Stimulated activated CD8-positive, alpha-beta memory T cell treated with anti-CD3 and anti-CD28 coated beads, Interleukin-12 subunit alpha, Interleukin-12 subunit beta, amount 100 ng/mL, for 24 hours (primary cell): ENCODE results near the gene LIAS.
"Not testable (repeated sequence)": the region's sequence is repeated elsewhere in the genome, so short reads cannot be mapped to it uniquely, and the experiment has no call there.

ENCODE experiments used
- DNase-seq: peaks from one replicate; pipeline ENCODE4 v3.0.0-alpha.2; 2020; ENCODE audit errors: extremely low read depth

LIAS gene

DNA sequence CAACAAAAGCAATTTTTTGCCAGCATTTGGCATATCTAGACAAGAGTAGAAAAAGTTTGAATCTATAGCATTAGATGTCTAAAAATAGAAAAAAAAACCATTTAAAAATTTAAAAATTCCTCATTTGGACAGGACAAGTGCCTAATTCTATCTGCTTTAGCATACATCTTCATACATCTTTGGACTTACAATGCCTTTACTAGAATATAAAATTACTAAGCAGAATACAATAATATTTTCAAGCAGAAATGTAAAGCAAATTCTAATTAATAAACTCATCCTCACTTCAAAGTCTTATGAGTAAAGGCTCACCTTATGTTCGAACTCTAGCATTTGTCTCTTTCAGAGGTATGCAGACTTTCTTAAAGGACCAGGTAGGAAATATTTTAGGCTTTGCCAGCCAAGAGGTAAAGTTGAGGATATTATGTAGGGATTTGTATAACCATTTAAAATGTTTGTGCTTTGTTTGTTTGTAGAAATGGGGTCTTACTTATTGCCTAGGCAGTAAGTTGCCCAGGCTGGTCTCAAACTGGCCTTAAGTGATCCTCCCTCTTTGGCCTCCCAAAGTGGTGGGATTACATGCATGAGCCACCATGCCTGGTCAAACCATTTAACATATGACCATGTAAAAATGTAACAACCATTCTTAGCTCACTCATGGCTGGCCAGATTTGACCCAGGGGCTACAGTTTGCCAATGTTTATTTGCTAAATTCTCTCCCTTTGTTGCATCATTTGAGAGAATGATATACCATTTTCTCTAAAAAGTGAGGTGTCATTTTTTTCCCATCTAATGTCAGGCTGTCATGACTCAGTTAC lies 39.3 kb downstream of the LIAS start:
- DNase-seq: no peak

DNA sequence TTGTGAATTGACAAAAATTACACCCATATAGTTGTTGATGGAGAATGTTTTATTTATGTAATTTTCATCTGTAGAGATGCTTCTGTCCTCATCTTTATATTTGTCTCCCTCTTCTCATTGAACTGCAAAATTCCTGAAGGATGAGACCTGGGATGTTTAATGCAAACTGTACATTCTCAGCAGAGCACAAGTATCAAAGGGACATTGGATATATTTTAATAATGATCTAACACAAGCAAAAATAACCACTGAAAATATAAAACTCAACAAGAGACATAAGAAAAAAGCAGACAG lies 39.8 kb downstream of the LIAS start:
- DNase-seq: no peak

DNA sequence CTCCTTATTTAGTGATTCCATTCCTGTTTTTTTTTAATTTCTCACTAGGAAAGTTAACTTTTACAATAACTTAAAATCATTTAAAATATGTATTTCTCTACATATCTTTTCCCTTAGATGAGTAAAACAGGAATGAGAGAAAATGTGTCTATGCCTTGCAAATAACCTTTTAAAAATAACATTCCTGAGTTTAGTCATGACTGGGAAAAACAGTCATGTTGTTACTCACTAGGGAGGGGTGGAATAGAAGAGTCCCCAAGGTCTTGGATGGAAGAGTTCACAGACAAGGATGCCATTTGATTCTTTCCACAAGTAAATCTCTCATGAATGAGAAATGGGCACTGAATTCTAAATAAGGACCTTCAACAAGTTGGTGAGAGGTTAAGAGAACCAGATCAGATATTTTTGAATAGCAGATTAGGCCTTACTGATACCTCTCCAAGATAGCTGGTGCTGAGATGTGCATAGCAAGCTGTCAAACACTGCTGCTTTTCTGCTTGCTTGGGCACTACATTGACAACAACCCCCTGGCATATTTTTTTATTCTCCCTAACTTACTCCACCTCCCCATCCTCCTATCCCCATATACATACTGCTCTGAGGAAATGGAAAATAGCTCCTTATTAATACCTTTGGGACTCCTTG lies 43.3 kb downstream of the LIAS start:
- DNase-seq: no peak

DNA sequence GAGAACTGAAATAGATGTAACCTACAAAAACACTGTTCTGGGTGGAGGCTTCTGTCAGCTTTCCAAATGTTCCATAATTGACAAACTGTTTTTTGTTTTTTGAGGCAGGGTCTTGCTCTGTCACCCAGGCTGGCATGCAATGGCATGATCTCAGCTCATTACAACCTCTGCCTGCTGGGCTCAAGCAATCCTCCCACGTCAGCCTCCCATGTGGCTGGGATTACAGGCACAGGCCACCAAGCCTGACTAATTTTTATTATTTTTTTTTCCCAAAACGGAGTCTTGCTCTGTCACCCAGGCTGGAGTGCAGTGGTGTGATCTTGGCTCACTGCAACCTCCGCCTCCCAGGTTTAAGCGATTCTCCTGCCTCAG lies 43.8 kb downstream of the LIAS start:
- not testable (repeated sequence) for DNase-seq

DNA sequence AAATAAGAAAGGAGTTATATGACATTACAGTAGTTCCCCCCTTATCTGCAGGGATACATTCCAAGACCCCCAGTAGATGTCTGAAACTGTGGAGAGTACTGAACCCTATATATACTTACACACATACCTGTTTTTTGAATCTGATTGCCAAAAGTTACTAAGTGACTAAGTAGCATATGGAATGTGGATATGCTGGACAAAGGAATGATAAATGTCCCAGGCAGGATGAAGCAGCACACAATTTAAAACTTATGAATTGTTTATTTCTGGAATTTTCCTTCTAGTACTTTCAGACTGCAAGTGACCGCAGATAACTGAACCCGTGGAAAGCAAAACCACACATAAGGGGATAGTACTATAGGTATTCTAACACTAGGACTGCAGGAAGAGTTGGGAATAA lies 45.7 kb downstream of the LIAS start:
- no peak for DNase-seq

DNA sequence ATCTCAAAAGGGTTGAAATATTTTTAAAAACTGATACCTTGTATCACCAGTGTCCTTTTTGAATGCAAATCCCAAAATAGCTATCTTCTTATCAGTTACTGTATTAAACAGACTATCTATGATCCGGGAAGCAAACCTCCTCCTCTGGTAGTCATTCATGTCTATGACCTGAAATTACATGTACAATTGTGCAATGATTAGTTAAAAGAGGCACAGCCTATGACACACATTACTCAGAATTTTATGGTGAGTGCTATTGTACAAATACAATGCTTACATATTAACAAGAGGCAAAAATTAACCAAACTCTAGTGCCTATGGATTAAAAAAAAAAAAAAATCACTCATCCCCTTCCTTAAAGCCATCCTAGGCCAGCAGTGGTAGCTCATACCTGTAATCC lies 46.7 kb downstream of the LIAS start:
- DNase-seq: no peak

DNA sequence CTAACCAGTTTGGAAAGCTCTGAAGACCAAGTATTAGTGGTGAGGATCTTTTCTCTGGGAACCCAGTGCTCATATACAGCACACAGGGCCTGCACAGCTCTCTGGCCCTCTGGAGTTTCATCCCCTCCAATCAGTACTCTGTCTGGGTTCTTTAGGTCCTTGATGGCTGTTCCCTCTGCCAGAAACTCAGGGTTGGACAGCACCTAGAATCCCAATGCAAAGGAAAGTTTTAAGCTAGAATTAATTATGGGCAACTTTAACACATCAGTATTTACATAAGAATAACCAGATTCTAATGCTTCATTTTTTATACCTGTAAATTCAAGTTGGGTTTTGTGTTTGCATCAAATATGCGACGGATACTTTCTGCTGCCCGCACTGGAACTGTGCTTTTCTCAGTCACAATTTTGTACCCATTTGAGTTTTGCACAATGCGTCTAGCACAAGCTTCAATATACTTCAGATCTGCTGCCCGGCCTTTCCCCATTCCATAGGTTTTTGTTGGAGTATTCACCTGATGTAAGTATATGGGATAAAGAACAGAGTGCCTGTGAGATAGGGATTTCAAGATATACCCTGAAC lies 51.6 kb downstream of the LIAS start:
- DNase-seq: no peak

DNA sequence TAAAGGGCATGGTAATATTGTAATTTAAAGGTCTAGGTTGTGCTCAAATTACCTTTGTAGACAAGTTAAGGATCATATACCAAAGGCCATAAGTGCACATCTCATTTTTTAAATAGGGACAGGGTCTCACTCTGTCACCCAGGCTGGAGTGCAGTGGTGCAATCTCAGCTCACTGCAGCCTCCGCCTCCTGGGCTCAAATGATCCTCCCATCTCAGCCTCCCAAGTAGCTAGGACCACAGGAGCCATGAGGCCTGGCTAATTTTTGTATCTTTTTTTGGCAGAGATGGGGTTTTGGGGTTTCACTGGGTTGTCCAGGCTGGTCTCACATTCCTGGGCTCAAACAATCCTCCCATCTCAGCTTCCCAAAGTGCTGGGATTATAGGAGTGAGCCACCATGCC lies 55.4 kb downstream of the LIAS start:
- not testable (repeated sequence) for DNase-seq

DNA sequence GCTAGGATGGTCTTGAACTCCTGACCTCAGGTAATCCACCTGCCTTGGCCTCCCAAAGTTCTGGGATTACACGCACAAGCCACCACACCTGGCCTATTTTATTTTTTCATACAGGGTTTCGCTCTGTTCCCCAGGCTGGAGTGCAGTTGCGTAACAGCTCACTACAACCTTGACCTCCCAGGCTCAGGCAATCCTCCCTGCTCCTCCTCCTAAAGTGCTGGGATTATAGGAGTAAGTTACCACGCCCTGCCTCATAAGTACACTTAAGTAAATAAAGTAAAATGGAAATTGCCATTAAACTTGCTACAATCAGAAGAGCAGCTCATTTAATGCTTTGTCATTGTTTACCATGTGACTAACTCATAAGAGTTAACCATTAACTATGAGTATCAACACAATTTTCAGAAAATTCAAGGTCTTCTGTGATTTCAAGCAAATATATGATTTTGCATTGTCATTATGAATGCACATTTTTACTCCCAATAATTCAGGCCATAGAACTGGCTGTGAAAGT lies 56.1 kb downstream of the LIAS start:
- no peak for DNase-seq

DNA sequence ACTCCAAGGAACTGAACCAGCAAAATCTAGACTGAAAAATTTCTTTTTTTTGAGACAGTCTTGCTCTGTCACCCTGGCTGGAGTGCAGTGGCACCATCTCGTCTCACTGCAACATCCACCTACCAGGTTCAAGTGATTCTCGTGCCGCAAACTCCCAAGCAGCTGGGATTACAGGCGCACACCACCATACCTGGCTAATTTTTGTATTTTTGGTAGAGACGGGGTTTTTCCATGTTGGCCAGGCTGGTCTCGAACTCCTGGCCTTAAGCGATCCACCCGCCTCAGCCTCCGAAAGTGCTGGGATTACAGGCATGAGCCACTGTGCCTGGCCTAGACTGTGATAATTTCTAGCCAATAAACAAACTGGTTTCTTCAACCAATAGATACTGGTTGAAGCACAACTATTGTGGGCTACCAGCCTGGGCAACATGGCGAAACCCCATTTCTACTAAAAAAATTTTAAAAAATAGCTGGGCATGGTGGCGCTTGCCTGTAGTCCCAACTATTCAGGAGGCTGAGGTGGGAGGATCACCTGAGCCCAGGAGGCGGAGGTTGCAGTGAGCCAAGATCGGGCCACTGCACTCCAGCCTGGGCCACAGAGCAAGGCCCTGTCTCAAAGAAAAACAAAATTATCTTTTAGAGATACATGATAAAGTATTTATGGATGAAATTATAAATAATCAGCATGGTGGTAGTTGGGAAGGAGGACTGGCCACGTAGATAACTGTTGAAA lies 57.0 kb downstream of the LIAS start:
- not testable (repeated sequence) for DNase-seq

DNA sequence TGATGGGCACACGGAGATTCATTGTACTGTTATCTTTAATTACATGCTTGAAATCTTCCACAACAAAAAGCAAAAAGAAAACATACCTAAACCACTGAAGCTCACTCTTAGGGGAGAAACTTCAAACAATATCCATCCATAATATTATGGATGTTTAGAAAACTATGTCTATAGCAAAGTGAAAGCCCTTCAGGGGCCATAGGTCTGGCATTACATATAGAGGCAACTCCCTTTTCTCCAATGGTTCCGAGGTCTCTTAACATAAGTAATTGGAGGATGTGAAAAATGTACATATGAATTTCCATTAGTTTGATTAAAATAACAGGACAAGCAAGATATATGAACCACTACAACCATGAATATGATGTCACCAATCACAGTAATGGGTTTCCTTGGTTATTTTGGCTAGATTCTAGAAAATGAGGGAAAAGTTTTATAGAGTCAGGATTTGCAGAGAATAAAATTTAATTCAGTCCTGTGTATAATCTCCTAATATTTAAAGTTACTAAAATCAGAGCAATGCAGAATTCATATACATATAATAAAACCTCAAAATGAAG lies 57.6 kb downstream of the LIAS start:
- DNase-seq: no peak

DNA sequence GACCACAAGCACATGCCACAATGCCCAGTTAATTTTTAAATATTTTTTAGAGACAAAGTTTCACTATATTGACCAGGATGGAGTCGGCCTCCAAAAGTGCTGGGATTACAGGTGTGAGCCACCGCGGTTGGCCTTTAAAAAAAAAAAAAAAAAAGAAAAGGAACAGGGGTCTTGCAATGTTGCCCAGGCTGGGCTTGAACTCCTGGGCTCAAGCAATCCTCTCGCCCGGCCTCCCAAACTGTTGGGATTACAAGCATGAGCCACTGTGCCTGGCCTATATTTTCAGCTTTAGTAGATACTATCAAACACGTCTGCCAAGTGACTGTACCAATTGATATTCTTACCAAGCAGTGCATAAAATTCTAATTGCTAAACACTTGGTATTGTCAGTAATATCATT lies 59.6 kb downstream of the LIAS start:
- no peak for DNase-seq

DNA sequence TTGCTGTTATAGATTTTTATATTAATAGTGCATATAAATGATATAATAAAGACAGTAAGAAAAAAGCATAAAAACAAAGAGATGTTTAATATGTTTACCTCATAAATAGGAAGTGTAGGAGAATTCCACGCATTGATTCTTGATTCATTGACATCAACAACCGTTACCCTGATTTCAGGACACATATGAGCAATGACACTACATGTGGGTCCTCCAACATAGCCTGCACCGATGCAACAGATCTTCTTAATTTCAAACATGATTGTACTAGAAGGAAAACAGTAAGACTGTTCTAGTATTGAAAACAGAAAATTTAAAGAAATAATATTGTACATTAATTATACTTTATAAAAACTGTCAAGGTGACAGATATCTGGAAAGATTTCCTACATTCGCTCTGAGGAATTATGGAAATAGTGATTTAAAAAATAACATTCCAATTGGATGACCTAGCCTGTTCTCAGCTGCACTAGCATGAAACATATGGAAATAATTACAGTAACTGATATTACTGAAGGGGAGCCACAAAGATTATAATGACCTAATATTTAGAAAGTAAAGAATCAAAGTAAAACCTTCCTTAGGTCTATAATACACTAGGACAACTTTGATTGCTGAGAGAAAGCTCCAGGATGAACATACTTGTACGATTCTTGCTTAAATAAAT lies 62.5 kb downstream of the LIAS start:
- no peak for DNase-seq

DNA sequence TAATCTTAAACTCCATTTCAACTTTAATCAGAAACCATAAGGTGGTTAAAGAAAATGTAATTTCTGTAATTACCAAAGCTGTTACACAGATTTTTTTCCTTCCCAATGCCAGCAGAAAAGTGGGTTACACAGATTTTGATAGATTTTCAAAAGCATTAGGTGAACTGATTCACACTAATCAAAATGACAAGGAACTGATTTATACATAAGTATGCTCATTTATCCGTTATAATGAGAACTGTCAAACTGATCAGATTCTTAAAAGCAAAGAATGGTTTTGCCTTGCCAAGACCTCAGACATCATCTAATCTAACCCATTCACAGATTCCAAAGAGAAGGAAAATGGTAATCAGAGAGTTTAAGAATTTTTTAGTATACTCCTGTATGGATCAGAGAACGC lies 63.2 kb downstream of the LIAS start:
- DNase-seq: no peak

DNA sequence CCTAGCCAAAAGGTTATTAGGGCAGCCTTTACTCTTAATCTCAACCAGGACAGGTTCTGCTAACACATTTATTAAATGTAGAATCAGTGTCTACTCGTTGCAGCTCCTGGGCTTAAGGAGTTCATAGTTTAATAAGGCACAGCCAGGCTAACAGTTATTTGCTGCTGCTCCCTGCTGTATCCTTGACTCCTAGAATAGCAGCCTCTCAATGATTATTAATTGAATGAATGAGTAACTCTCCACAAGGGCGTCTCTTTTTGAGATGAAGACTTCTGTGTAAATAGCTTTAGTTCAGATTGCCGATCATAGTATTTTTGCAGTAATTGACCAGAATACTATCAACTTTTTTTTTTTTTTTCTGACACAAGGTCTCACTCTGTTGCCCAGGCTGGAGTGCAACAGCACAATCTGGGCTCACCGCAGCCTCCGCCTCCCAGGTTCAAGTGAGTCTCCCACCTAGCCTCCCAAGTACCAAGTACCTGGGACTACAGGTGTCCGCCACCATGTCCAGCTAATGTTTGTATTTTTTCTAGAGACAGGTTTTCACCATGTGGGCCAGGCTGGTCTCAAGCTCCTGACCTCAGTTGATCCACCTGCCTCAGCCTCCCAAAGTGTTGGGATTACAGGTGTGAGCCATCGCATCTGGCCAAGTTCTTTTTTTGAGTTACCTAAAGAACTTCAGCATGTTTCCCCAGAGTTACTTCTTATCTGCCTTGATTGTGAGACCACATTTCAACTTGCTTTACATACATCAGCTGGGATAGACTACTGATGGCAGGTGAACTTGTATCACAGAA lies 65.5 kb downstream of the LIAS start:
- no peak for DNase-seq

DNA sequence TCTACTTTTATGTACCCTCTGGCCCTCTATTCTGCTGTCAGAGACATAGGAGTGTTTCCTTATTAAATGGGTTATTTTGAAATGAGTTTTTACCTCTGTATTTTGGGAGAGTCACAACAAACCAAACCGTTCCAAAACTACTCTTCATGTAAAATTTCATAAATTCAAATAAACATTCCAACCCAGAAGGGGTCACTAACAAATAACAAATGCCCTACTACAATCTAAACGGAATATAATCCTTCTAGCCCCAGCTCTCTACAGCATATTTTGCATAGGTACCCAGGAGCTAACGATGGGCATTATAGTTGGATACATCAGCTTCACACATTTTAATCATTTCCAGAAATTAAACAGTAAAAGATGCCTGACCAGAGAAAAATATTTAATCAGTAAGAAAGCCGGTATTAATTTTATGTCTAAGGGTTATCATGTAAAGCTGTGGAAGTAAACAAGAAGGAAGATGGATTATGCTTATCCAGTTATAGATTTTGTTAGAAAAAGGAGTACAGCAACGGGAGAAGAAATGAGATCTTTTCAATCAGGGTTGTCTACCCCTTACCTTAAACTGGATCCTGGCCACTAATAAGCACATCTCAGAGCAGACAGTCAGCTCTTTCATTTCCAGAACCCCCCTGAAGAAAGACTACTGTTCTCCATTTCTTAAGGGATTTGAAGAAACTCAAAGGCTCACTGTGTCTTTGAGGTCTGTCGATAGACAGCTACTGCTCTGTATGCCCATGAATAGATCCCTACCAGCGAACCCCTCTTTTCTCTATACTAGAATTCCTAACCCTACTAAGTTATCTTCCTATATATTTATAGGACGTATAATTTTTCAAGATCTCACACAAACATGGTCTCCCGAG lies 67.2 kb downstream of the LIAS start:
- DNase-seq: no peak

DNA sequence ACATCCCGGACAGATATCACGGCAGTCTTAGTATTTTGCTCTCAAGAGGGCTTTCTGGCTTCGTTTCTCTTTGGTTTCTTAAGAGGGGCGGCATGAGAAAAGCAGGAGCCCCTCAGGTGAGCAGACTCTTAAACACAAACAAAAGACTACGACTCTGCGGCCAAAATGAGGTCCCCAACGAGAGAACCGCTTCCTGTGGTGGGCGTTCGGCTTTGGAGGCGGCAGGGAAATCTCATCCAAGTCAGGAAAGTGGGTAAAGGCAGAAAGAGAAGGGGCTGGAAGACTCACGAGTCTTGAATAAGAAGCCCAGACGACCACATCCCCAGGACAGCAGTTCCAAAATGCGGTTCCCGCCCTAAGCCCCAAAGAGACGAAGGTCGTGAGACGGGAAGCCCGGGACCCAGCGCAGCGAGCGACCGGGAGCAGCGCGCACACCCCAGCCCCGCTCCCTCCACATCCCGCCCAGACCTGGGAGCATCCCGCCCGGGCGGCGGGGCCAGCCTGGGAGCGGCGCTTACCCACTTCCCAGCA lies 68.0 kb downstream of the LIAS start:
- DNase-seq: peak; percentile 5

DNA sequence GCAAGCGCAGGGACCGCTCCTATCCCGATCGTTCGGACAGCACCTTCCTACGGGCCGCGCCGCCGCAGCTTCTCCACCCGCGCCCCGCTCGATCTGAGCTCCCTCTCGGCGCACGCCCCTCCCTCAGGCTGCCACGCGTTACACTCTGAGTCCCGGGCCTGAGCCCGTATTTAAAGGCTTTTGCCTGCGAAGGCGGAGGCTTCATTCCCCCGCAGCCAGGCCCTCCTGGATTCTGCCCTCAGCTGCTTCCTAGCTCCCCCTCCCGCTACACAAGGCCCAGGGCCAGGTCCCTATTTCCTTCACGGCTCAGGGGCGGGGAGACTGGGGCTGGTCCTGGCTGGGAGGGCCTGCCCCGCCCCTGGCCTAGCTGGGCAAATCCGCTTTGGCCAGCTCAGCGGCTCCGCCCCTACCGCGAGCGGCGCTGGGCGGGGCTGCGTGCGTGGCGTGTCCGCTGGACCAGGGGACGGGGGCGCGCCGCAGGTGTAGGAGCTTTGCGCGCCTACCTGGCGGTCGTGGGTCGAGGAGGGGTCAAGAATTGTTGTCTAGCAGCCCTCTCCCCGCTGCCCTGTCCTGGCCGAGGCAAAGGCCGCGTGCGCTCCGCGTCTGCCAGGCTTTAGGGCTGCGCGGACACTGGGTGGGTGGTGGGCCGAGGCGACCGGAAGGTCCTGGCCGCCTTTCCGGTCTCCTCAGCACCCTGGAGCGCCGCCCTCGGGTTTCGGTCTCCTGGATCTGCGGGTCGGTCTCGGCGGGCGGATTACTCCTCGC lies 68.6 kb downstream of the LIAS start, which contains the start of gene UGDH:
TSS of gene UGDH (minus strand) at position 144 of the 765 bp plus-strand sequence. CDS start 5,927 bp downstream, outside the sequence.
- DNase-seq: peak; percentile 75

DNA sequence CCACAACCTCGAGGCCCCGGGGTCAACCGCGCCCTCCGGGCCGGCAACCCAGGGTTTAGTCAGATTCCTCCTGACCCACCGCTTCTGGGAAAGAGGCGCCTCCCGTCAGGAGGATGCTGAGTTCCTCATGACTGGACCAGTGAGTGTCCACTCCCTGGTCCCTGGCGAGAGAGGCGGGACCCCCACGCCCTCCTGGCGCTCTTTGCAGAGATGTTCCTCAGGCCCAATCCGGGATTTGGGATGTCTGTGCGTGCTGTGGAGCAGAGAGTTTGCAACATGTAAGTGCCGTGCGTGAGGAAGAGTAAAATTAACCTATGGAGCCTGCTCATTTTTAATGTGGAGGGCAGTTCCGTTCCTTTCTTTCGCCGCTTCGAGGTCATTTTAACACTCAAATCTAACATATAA lies 69.2 kb downstream of the LIAS start:
- no peak for DNase-seq
